ENCODE results near the gene CCDC12.

CCDC12 gene

DNA sequence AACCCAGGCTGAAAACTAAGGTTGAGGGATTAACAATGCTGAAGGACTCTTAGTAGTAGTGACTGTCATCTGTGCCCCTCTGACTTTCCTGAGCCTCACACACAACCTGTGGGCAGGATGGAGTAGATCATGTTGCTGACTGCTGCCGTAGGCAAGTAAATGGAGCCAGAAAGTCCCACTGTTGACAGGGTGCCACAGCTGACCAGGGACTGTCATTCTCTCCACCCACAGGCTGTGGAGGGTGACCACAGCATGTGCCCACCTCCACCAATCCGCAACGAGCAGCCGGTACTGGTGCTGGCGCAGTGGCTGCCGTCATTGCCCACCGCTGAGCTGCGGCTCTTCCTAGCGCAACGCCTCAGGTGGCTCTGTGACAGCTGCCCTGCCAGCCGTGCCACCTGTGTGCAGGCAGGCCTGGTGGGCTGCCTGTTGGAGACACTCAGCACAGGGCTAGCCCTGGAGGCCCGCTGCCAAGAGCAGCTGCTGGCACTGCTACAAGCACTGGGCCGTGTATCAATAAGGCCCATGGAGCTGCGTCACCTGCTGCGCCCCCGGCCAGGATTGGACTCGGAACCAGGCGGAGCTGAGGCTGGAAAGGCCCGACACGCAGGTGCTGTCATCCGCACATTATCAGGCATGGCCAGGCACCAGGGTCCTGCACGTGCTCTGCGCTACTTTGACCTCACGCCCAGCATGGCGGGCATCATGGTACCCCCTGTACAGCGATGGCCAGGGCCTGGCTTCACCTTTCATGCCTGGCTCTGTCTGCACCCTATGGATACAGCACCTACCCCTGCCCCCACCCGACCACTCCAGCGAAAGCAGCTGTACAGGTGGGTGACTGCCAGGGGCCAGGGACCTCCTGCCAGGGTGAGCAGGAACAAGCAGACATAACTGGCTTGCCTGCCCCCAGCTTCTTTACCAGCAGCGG is 18.5 kb upstream of the CCDC12 start:
- no peak for DNase-seq

DNA sequence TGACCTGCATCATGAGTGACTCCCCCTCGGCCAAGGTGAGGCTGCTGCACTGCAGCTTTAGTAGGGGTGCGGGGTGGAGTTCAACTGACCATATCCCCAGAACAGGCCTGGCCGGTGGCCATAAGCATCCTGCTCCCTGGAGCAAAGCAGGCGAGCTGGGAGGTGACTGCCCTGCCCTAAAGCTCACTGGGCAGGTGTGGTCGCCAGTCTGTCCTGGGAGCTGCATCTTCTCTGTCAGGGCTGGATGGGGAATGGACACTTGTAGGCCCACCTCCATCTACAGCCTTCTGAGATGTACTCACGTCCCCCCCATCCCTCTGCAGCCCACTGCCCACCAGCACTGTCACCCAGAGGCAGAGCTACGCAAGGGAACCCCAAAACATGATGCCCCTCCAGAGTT is 17.4 kb upstream of the CCDC12 start:
- no peak for DNase-seq

DNA sequence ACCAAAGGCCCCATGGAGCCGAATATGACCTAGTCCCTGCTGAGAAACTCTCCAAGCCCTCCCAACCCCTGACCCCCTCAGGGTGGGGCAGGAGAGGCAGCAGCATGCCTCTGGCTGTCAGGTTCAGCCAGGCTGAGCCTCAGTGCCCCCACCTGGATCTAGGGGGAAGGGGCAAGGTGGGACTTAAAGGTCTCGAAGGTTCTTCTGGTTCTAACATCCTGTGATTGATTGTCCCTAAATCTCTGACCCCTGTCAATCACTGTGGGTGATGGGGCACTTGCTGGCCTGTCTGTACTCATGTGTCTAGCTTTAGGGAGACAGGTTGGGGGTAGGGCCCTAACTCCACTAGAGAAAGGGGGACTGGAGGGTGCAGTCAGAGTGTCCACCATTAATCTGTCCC is 16.7 kb upstream of the CCDC12 start:
- DNase-seq = no peak

DNA sequence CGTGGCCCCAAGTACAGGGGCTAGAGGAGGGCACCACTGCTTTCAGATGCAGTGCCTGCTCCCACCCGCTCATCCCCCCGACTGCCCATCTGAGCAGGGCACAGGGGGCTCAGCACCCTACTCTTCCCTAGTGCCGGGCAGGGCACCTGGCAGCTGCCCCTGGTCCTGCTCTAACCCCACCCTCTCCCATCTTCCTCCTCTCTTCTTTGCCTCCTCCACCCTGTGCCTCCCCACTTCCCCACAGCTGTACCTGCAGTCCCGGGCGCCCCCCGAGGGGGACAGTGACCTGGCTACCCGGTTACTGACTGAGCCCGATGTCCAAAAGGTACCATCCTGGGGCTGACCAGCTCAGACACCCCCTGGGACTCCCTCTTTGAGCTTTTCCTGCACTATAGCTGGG is 15.7 kb upstream of the CCDC12 start:
- DNase-seq = no peak

DNA sequence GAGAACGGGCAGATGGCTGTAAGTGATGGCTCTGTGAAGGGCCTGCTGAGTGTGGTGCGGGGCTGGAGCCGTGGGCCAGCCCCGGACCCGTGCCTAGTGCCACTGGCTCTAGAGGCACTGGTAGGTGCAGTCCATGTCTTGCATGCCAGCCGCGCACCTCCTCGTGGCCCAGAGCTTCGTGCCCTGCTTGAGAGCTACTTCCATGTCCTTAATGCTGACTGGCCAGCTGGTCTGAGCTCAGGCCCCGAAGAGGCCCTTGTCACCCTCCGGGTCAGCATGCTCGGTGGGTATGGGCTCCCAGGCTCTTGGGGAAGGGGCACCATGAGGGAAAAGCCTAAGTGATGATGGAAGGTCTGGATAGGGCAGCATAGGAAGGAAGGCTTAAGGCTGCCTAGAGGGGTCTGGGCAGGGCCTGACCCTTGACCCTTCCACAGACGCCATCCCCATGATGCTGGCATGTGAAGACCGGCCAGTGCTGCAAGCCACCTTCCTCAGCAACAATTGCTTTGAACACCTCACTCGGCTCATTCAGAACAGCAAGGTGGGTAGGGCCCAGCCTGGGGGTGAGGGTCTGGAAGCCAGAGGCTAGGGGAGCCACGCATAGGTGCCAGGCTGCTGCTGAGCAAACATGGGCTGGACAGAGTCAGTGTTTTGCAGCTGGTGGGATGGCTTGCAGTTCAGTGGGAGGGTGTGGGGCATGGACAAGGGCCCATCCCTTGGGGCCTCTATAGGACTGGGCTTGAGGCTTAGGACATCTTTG is 15.0 kb upstream of the CCDC12 start:
- DNase-seq = no peak

DNA sequence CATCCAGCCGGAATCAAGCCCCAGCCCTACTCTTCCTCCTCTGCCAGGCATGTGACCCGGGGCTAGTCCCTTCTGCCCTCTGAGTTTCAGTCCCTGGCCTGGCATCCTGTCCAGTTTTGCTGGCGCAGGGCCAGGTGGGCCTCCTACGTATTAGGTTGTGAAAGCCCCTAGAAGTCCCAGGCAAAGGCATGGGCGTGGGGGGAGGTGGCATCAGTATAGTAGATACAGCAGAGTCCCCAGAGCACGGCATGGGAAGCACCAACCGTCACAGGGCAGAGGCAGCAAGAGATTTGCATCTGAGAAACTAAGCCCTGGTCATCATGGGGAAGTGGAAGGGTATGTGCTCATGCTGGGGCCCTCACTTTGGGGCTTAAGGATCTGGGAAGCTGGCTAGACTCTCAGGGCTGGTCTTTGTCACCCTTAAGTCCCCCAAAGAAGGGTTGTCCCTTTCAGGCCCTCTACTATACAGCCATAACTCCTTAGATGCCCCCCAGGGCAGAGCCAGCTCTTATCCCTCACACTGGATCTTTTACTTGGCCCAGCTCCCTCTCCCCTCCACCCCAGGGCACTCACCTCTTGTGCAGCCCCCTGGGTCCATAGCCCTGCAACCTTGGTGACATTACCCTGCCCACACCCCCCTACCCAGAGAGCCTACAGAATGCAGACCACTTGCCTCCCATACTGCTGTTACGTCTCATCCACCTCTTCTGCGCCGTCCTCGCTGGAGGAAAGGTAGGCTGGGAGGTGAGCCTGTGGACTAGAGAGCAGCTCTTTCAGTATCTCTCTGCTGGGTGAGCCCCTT is 14.2 kb upstream of the CCDC12 start:
- no peak for DNase-seq

DNA sequence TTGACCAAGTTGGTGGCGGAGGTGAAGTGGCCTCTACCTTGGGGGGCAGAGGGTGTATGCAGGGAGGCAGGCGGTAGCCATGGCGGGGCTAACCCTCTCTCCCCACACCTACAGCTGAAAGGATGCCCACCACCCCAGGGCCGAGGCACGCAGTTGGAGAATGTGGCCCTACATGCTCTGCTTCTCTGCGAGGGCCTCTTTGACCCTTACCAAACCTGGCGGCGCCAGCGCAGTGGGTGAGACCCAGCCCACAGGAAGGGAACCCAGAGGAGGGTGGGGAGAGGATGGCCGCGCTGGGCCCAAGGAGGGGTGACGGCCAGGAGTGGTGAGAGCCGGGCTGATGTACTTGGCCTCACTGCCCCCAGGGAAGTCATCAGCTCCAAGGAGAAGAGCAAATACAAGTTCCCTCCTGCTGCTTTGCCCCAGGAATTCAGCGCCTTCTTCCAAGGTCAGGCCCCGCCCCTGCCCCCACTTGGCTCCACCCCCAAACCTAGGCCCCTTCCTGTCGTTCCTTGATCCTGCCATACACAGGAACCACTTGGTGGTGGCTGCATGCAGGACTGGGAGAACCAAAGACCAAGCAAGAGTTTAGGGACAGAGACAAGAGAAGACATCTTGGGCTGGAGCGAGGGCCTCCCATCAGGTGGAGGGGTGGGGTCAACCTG is 12.7 kb upstream of the CCDC12 start:
- DNase-seq = no peak

DNA sequence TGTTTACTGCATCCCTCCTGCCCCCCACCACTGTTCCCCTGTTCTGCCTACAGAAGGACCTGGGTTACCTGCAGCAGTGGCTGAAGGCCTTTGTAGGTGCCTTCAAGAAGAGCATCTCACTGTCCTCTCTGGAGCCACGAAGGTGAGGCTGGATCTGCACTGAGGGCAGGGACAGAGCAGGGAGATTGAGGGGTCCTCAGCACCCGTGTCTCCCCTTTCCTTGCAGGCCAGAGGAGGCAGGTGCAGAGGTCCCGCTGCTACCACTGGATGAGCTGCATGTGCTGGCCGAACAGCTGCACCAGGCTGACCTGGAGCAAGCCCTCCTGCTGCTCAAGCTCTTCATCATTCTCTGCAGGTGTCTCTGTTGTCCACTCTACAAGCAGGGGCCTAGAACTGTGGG is 12.1 kb upstream of the CCDC12 start:
- no peak for DNase-seq

DNA sequence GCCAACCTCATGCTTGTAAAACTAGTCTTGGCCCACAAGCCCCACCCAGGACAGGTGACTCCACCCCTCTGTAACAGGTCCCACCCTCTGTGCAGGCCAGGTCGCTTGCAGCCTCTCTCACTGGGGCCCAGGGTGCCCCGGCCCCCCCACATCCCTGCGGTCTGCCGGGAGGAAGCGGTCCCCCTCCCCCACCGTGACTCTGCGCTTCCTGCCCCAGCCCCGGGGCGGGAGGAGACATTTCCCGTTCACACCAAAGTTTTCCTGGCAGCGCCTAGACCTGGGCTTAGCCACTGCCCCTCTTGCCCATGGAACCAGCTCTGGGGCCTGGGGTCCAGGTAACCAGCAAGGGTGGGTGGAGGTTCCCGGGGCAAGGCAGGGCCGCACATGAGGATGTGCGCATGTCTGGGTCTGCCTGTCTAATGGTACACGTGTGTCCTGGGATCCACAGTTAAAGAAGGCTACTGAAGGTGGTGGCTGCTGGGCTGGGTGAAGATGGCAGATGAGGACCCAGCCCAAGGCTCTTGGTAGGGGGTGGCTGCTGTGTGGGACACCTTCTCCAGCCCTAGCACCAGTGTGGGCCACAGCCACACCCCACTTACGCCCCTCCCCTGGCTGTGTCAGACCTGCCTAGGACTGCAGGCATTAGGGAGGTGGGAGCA is 11.3 kb upstream of the CCDC12 start:
- no peak for DNase-seq

DNA sequence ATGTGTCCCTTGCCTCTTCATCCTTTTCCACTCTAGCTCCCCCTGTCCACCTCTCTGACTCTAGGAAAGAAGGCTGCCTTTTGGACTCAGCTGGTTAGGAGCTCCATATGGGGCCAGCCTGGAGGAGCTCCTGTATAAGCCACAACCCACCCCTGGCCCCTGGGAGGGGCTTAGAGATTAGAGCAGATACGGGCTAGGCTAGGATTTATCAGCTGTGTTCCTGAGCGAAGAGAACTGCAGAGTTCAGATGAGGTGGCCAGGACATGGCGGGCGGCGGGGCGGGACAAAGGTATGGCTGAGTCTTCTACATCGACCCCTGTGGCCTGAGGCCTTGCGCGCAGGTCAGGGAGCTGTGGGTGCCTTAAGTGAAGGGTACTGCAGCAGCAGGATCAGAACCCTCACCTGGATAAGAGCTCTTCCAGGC is 10.8 kb upstream of the CCDC12 start:
- DNase-seq = no peak

DNA sequence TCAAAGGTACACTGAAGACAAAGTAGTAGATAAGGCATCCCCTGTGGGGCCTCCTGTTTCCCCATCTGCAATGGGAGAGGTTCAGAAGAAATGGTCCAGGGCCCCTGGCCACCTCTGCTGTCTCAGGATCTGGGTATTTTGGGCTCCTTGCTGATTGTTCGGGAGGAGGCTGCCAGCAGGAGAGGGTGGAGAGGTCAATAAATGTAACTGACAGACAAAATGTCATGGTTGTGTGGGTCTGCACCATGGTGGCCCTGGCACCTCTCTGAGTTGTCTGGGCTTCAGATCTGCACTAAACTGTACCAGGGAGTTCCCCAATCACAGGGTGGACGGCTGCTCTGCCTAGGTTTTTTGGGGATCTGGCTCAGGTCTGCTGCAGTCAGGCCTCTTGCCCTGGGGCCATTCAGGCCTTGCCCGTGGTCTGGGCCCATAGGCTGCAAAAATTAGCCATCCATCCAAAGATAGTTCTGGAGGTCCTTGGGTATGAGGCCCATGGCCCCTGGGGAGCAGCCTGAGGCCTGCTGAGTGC is 10.3 kb upstream of the CCDC12 start:
- no peak for DNase-seq

DNA sequence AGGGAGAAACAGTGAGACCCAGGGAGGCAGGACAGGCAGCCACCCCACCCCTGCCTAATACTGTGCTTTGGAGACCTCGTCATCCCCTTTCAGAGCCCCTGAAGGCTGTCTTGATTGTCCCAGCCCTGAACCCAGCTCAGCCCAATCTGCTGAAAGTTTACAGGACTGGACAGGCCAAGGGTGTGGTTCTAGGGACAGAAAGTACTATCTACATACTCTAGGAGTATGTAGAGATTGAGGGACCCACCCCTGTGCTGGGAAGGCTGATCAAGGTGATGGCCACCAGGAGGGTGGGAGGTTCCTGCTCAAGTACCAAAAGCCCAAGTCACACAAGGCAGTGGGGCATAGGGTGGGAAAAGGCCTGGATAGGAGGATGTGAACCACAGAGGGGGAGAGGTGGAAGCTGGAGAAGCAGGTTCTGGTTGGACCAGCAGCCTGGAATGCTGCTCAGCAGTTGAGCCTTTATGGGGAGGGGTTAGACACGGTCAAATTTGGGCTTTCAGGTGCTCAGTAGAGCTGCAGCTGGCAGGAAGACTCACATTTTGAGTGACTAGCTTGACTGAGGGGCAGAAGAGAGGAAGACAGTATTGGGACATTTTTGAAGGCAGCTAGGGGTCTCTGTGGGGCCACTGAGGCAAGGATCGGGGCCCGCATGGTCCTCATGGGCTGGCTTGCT is 9.6 kb upstream of the CCDC12 start:
- DNase-seq = no peak

DNA sequence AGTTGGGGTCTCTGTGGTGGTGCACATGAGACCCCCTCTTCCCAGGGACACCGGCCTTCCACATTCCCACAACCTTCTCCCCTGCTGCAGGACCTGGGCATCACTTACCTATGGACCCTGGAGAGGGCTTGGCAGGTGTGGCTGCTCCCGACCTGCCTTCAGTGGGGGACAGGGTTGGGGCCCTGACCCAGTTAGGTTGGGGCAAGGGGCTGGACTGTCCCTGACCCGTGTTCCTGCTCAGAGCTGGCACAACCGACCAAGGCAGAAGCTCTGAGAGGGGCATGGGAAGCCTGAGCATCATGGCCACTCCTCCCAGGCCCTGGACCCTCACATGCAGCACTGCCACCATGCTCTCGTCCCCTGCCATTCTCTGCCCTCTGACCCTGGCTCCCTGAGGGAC is 9.0 kb upstream of the CCDC12 start:
- no peak for DNase-seq

DNA sequence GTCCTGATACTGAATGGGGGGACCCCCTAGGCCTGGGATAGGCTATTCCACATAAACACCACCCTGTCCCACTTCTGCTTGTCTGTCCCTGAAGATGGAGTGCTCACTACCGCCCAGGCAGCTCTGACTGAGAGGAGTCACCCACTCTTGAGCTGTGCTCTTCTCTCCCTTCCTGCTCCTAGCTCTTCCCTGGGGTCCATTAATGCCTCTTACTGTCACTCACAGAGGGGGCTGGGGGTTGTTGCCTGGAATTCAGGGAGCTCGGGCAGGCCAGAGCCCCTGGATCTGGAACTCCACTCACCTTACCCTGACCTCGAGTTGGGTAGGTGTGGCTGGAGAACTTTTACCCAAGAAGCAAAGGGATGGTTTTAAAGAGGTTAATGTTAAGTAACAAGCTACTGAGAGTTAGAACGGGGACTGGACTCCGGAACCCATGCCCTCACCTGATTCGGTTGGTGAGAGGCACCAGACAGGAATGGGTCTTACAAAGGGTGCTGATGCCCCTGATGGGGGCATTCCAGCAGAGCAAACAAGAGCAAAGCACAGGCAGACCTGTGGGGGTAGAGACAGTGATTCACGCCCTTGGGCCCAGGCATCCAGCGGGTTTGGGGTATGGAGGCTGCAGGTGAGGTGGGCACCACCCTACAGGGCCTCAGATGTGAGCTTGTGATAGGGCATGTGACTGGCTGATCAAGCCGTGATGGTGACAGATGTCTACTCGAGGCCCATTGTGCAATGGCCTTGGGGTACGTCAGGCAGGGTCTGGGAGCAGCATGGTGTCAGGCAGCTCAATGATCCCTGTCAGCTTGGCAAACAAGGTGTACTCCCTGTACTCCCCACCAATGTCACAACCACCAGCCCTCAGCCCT is 8.3 kb upstream of the CCDC12 start:
- no peak for DNase-seq

DNA sequence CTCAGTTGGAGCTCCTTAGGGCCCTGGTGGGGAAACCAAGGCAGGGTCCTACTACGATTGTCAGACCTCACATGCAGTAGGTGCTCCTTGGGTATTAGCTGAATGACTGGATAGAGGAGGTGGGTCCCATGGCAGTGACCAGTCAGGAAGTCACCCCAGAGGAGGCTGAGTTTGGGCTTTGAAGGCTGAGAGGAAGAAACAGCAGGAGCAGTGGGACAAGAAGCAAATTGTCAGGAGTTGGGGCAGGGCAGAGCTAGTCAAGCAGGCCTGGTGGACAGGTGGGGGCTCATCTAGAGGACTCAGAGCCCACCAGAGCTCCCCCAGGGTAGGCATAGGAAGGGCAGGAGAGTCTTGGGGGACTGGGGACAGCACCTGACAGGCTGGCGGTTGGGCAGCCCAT is 6.0 kb upstream of the CCDC12 start:
- DNase-seq = no peak

DNA sequence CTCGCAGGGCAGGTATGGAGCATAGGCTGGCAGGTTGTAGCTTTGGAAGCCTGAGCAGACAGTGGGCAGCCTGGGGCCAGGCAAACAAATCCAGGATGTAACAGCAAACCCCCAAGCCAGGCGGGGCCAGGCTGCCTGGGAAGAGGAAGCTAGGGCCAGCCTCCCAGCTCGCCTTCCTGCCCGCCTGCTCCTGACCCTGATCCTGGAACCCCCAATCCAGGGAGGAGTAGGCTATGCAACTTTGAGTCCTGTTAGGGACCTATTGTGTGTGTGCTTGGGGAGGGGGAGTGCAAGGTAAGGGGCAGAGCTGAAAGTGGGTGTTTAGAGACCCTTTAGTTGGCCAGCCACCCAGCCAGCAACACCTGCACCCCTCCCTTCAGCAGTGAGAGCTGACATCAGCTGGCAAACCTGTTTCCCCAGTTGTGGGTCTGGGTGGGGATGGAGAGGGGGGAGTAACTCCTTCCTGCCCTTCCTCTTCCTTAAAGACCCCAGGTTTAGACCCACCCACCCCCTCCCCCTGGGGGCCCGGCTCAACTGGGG is 5.5 kb upstream of the CCDC12 start:
- DNase-seq = no peak

DNA sequence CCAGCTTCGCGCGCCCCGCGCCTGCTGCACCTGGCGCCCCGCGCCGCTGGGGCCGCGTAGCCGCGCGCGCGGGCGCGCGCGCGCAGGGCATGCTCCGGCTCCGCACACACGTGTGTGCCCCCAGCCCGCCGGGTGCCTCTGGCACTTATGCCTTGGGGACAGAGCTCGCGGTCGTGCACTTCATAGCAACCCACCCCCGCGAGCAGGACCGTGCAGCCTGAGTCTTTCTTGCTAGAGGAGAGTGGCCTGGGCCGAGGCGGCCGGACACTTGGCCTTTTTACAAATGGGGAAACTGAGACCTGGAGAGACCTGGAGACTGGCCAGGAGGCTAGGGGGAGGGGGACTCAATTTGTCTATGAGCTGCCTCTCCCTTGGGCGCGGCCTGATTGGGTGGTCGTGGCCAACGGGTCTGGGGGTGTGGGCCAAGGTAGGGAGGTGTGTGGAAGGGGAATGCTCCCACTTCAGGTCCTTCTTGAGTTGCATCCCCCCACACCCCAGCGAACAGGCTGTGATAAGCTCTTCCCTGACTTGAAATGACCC is 3.5 kb upstream of the CCDC12 start:
- peak; percentile 26 for DNase-seq

DNA sequence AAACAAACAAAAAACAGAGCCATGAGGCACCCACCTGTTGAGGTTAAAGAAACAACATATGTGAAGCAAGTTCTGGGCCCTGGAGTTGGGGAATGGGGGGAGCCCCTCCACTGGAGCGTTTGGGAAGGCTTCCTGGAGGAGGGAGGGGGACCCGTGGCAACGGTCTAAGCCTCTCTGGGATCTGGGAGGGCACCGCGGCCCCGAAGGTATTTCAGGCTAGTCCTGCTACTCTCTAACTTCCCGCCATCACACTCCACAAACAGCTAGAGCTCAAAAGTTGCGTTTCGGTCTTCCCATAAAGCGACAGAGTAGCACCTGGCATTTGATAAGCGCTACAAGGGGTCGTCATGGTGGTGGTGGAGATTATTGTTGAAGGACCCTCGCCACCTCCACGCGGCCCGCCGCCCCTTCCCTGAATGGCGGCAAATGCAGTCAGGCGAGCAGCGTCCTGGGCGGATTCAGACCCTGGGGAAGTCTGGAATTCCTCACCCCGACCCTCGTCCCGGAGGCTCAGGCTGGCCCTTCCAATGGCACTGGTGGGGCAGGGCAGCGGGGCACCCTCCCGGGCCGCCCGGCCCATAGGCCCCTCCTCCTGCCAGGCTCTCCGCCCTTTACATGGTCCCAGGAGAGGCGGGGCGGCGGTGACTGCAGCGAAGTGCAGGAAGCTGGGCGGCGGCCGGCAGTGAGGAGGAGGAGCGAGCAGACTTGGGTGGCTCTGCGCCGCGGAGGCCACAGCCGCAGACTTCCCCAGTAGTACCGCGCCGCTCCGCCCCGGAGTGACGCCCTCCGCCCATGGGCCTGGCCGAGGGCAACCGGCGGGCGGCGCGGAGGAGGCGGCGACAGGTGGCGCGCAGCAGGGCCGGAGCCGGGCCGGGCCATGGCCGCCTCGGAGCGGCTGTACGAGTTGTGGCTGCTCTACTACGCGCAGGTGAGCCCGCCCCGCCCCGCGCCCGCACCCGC is 2.7 kb upstream of the CCDC12 start, which contains the start of gene NBEAL2:
Gene NBEAL2 (plus strand): TSS at position 682 of the 960 bp plus-strand sequence. CDS start 196 bp downstream, at position 878.
- peak; percentile 89 for DNase-seq
